Tibial nerve (tissue), 4 donors: Measurements from ENCODE around the gene HMOX2. TPM values are rescaled to one million over a fixed set of nuclear protein-coding genes. Genes with fewer than 3 reads are reported as not detected.

Experiments used
- DNase-seq, 2 donors: peaks; one replicate each; pipeline ENCODE4 v3.0.0-alpha.2; 2019; ENCODE audit warnings: low spot score in 2 of 2
- H3K27ac ChIP-seq, 4 donors: fragments of 200-600 bp; sonication (generic) in 3 of 4; one replicate each; pipeline ENCODE4 v1.5.1; 2017 to 2019; ENCODE audit warnings: mild to moderate bottlenecking in 1 of 4
- H3K27me3 ChIP-seq, 2 donors: fragments of 200-600 bp; sonication (generic) in 1 of 2; one replicate each; pipeline versions ENCODE4 v1.5.1 to v1.6.0; 2017 to 2019
- H3K36me3 ChIP-seq, 3 donors: fragments of 200-600 bp; sonication (generic); one replicate each; pipeline ENCODE4 v1.5.1; 2018 to 2019
- H3K4me1 ChIP-seq, 4 donors: fragments of 200-600 bp; sonication (generic) in 3 of 4; one replicate each; pipeline ENCODE4 v1.5.1; 2017 to 2019
- H3K4me3 ChIP-seq, 4 donors: fragments of 200-600 bp; sonication (generic) in 3 of 4; one replicate each; pipeline ENCODE4 v1.5.1; 2017 to 2019; ENCODE audit warnings: mild to moderate bottlenecking in 1 of 4, moderate library complexity in 1 of 4
- H3K9me3 ChIP-seq, 4 donors: fragments of 200-600 bp; sonication (generic) in 3 of 4; one replicate each; pipeline ENCODE4 v1.5.1; 2017 to 2019
- CTCF ChIP-seq, 5 experiments: fragments of 200-600 bp in 3 of 5; fragments of 450-650 bp in 2 of 5; sonication (generic) in 3 of 5; IDR thresholded peaks; one replicate each; pipeline ENCODE4 v1.5.1; 2016 to 2019; ENCODE audit warnings: antibody characterized with exemption in 5 of 5, mild to moderate bottlenecking in 3 of 5, moderate library complexity in 2 of 5
- EP300 ChIP-seq, 2 donors: sonication (generic); formaldehyde crosslinking; IDR thresholded peaks; one replicate each; pipeline ENCODE4 v1.6.1; 2017; ENCODE audit warnings: antibody characterized with exemption in 2 of 2, mild to moderate bottlenecking in 1 of 2
- POLR2A ChIP-seq, 2 donors: fragments of 450-650 bp; IDR thresholded peaks; one replicate each; pipeline ENCODE4 v1.6.1; 2017; ENCODE audit warnings: antibody characterized with exemption in 2 of 2, mild to moderate bottlenecking in 2 of 2, moderate library complexity in 2 of 2
- WGBS, 2 donors: methylation state at CpG; one replicate each; pipeline ENCODE4 v1.1.5; 2018; 5-methylcytosine and 5-hydroxymethylcytosine counted together
- total RNA-seq, 4 donors: library from RNA; depleted of rRNA; stranded (reverse); fragments of >200 nt; gene quantifications; one replicate each; pipeline ENCODE4 v1.1.0, GENCODE V29; 2016

The HMOX2 gene
- total RNA-seq, 4 donors from 2014 or later: 55.7 to 75.6 (median 63.1) TPM

GRCh38 chr16:4507588-4508345 is 31.6 kb downstream of the HMOX2 start:
- no peaks in the 10 kb centered on the region for H3K27me3 ChIP-seq
- no peak overlapping the region for H3K27ac ChIP-seq
- H3K4me1 ChIP-seq: peaks cover 0 to 48% (median 12%) of the 10 kb centered on the region in 4 donors
- peaks cover 0 to 70% (median 30%) of the 10 kb centered on the region in 3 donors for H3K36me3 ChIP-seq
- H3K4me3 ChIP-seq: no peak overlapping the region
- no peaks in the 10 kb centered on the region for H3K9me3 ChIP-seq
- DNase-seq: no peak
- WGBS, 2 donors: 82 to 83% methylated on average over 17 of the region's 17 CpGs
- TF ChIP-seq CTCF (IDR thresholded peaks at IDR 0.05): no peak
- no peak for TF ChIP-seq EP300 (IDR thresholded peaks at IDR 0.05)
- no peak for TF ChIP-seq POLR2A (IDR thresholded peaks at IDR 0.05)

GRCh38 chr16:4508806-4509205 is 32.6 kb downstream of the HMOX2 start:
- Histone ChIP-seq H3K27me3 (no peaks in the 10 kb centered on the region), H3K4me3 (no peak overlapping the region), H3K27ac (no peak overlapping the region), H3K36me3 (peaks cover 0 to 80% (median 34%) of the 10 kb centered on the region in 3 donors), H3K4me1 (peaks cover 0 to 48% (median 15%) of the 10 kb centered on the region in 4 donors), H3K9me3 (no peaks in the 10 kb centered on the region)
- no peak for DNase-seq
- TF ChIP-seq POLR2A (IDR thresholded peaks at IDR 0.05) (no peak), CTCF (IDR thresholded peaks at IDR 0.05) (no peak), EP300 (IDR thresholded peaks at IDR 0.05) (no peak)
- WGBS, 2 donors: 88 to 95% methylated on average over 1 to 3 of the region's 3 CpGs

GRCh38 chr16:4509420-4509819 is 33.2 kb downstream of the HMOX2 start:
- Histone ChIP-seq H3K4me1 (peaks cover 0 to 52% (median 18%) of the 10 kb centered on the region in 4 donors), H3K36me3 (peaks cover 0 to 82% (median 34%) of the 10 kb centered on the region in 3 donors), H3K27me3 (no peaks in the 10 kb centered on the region), H3K9me3 (no peaks in the 10 kb centered on the region), H3K4me3 (no peak overlapping the region), H3K27ac (no peak overlapping the region)
- 82 to 89% methylated on average over 8 of the region's 8 CpGs for WGBS, 2 donors
- TF ChIP-seq EP300 (IDR thresholded peaks at IDR 0.05) (no peak), CTCF (IDR thresholded peaks at IDR 0.05) (no peak), POLR2A (IDR thresholded peaks at IDR 0.05) (no peak)
- DNase-seq: no peak

- no peak for DNase-seq
- Histone ChIP-seq H3K9me3 (no peaks in the 10 kb centered on the region), H3K36me3 (peaks cover 0 to 82% (median 34%) of the 10 kb centered on the region in 3 donors), H3K27ac (no peak overlapping the region), H3K4me3 (no peak overlapping the region), H3K27me3 (no peaks in the 10 kb centered on the region), H3K4me1 (peaks cover 0 to 59% (median 26%) of the 10 kb centered on the region in 4 donors)
- TF ChIP-seq POLR2A (IDR thresholded peaks at IDR 0.05): no peak
- TF ChIP-seq EP300 (IDR thresholded peaks at IDR 0.05): no peak
- TF ChIP-seq CTCF (IDR thresholded peaks at IDR 0.05): no peak
- WGBS, 2 donors: 69 to 86% methylated on average over 5 of the region's 5 CpGs
Observed at GRCh38 chr16:4510131-4510530, 33.9 kb downstream of the HMOX2 start.

- peak overlapping the region in 1 of 4 donors; percentile 31 for H3K27ac ChIP-seq
- 61 to 64% methylated on average over 14 of the region's 14 CpGs for WGBS, 2 donors
- TF ChIP-seq POLR2A (IDR thresholded peaks at IDR 0.05) (no peak), EP300 (IDR thresholded peaks at IDR 0.05) (no peak), CTCF (IDR thresholded peaks at IDR 0.05) (no peak)
- no peaks in the 10 kb centered on the region for H3K27me3 ChIP-seq
- peaks cover 0 to 67% (median 28%) of the 10 kb centered on the region in 4 donors for H3K4me1 ChIP-seq
- H3K9me3 ChIP-seq: no peaks in the 10 kb centered on the region
- peaks cover 0 to 76% (median 34%) of the 10 kb centered on the region in 3 donors for H3K36me3 ChIP-seq
- DNase-seq: no peak
- no peak overlapping the region for H3K4me3 ChIP-seq
Observed at GRCh38 chr16:4510747-4511426, 34.7 kb downstream of the HMOX2 start.
